Myocyte (in vitro differentiated cells): Measurements from ENCODE around the gene TMEM170A. TPM values are rescaled to one million over a fixed set of nuclear protein-coding genes. Genes with fewer than 3 reads are reported as not detected.
"Not testable (repeated sequence)": the region's sequence is repeated elsewhere in the genome, so short reads cannot be mapped to it uniquely, and the experiment has no call there.

Source experiments
- DNase-seq: peaks from one replicate; pipeline ENCODE4 v3.0.0-alpha.2; 2012; ENCODE audit warnings: low read depth
- total RNA-seq: library from RNA; depleted of rRNA; stranded (reverse); fragments of >200 nt; gene quantifications from 2 replicates; pipeline ENCODE4 v1.2.3, GENCODE V29; 2014

Gene TMEM170A
- total RNA-seq, 1 donor from 2014 or later: 15.0 TPM

DNA sequence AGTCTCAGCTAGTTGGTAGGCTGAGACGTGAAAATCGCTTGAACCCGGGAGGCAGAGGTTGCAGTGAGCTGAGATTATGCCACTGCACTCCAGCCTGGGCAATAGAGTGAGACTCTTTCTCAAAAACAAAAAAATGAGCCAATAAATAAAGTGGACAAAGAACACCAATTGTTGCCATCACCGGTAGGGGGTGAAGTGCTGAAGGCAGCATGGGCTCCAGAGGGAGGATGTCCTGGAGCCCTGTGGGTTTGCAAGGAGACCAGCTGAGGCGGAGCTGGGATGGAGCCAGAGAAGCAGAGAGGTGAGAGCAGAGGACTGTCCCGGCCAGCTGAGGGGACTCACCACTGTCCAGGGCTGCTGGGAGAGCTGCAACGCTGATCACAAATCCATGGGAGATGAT lies 17.0 kb upstream of the TMEM170A start:
- no peak for DNase-seq

DNA sequence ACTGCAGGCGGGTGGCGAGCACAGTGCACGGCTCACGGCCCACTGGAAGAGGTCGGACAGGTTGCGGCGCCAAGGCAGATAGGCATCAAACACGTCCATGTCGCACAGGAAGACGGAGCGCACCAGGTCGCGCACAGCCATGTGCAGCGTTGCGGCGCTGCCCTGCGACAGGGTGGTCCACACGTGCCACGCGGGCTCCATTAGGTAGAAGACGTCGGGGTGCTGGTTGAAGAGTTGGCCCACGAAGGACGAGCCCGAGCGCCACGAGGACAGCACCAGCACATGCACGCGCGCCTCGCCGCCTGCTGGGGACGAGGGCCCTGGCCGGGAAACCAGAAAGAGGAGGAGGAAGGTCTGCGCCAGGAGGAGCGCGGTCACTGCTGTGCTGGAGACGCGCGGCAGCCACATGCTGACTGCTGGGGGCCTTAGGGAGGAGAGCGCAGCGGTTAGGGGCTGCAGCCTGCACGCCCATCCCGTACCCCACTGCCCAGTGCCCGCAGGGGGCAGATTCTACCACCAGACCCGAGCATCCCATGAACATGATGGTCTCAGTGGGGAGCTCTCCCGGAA lies 15.0 kb upstream of the TMEM170A start:
- no peak for DNase-seq

GRCh38 chr16:75478480-75479345 lies 14.2 kb upstream of the TMEM170A start:
- no peak for DNase-seq

DNA sequence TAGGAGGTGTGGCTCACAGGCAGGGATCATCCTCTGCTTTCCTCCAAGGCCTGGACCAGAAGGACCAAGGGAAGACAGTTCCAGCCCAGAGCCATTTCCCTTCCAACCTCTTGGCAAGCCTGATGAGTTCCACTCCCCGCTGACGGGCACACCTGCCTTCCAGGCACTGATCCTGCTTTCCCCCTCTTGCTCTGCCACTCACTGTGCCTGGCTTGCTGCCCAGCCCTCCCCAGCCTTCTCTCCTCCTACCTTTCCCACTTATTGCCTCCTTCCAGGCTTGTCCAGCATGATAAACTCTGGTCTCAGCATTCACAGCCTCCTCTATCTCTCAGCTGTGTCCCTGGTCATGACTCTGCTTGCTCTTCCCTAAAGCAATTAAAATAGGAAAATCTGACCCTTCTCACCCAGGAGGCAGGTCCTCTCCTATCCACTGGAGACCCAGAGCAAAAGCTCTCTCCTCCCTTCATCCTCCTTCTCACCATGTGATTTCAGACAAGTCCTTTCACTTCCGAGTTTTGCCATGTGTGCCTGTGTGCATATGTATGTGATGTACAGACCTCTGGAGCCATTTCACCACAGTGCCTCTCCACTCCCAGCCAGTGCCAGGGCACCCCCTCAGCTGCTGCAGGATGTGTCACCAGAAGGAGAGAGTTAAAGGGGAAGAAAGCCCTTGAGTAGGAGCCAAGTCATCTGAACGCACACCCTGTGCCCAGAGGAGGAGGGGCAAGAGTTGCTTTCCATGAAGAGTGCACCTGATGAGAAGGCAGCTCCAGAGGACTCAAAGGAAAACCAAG lies 13.4 kb upstream of the TMEM170A start:
- no peak for DNase-seq

DNA sequence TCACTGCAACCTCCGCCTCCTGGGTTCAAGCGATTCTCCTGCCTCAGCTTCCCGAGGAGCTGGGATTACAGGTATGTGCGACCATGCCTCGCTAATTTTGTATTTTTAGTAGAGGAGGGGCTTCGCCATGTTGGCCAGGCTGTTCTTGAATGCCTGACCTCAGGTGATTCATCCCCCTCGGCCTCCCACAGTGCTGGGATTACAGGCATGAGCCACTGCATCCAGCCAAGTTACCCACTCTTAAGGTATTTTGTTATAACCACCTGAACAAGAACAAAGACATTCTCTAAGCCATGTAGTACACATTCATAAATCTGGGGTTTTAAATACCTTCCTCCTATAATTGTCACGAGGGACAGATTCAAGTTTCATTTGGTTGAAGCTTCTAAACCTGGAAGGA lies 12.3 kb upstream of the TMEM170A start:
- no peak for DNase-seq

DNA sequence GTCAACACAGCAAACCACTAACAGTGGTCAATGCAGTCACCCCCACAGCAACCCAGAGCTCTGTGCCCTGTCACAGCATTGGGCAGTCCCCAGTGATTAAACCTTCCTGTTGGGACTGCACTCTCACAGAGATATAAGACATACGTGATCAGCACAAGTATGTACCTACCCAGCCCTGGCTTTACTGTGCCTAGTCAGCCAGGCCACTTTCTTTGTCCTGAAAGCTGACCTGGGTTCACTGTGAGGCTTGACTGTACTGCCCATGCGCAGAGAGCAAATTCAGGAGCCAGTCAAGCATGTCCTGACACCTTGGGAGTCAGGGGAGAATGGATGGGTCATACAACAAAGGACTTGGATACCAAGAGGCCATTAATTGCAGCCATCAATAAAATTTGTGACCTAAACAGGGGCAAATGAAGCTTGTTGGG lies 10.9 kb upstream of the TMEM170A start:
- no peak for DNase-seq

- no peak for DNase-seq
Measured at GRCh38 chr16:75472908-75473877, 8.7 kb upstream of the TMEM170A start.

DNA sequence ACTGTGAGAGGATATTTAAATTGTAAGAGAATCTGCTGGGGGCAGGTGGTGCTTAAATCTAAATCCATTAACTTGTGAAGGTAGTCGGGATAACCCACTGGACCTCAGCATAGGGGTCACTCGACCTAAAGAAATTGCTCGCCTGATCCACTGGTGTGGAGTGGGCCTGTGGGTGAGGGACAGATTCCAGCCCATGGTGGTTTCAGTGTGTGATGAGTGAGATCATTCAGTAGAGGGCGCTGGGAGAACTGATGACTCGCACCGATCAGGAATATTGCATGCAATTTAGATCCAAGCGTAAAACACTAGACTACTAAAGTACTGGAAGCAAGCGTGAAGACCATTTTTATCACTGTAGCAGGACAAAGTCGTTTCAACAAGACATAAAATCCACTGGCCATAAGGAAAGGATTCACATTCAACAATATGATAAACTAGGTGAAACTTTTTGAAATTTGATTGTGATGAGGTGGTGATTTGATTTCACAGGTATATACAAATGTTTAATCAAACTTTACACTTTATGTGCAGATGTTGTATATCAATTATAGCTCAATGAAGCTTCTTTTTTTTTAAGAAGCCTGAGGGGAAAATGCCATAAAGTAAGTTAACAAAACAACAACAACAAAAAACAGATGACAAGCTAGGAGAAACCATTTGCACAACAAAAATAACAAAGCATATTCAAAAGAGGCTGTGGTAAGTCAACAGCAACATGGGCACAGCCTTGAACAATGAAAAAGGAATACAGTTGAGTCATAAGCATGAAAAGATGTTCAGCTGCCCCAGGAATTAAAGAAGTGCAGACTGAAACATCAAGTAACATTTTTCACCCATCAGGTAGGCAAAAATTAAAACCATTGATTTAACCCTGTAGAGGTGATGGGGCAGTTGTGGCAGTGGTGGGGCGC lies 7.5 kb upstream of the TMEM170A start:
- peak; percentile 75 for DNase-seq

GRCh38 chr16:75466760-75467159 lies 2.3 kb upstream of the TMEM170A start:
- no peak for DNase-seq

- DNase-seq: peak; percentile 95
Measured at GRCh38 chr16:75463389-75464121, 934 bp downstream of the TMEM170A start.

GRCh38 chr16:75462806-75463205 lies 1.7 kb downstream of the TMEM170A start:
- no peak for DNase-seq

GRCh38 chr16:75461575-75461974 lies 2.9 kb downstream of the TMEM170A start:
- DNase-seq: no peak

GRCh38 chr16:75460446-75460845 lies 4.0 kb downstream of the TMEM170A start:
- DNase-seq: peak; percentile 82

- no peak for DNase-seq
Measured at GRCh38 chr16:75459691-75460090, 4.8 kb downstream of the TMEM170A start.

- no peak for DNase-seq
Measured at GRCh38 chr16:75458439-75458838, 6.0 kb downstream of the TMEM170A start.

GRCh38 chr16:75458029-75458428 lies 6.5 kb downstream of the TMEM170A start:
- DNase-seq: no peak

DNA sequence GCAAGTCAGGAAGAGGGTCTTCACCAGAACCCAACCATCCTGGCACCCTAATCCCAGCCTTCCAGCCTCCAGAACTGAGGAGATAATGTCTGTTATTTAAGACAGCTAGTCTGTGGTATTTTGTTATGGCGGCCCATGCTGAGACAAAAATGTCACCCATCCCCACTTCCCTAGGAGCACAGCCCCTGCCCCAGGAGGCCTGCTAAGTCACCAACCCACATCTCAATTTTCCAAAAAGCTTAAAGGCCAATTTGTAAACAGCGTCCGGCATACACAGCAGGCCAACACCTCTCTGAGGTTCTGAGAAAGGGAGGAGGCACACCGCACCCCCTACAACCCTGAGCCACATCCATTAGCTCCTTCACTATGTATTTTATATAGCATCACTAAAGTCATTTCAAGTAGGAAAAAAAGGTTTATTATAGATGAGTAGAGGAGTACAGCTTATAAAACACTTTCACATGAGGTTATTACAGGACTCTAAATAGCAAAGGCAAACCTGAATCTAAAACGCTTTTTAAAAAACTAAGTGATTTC lies 6.9 kb downstream of the TMEM170A start:
- DNase-seq: no peak

GRCh38 chr16:75456971-75457370 lies 7.5 kb downstream of the TMEM170A start:
- DNase-seq: no peak

- not testable (repeated sequence) for DNase-seq
Measured at GRCh38 chr16:75456486-75456885, 8.0 kb downstream of the TMEM170A start.
